ENCODE results near the gene IKBKE. TPM values are rescaled to one million over a fixed set of nuclear protein-coding genes. Genes with fewer than 3 reads are reported as not detected.

IKBKE gene
- total and polyA plus RNA-seq, 2 of the 8 experiments (the other 6 are each of a cell fraction or from before 2014, with no cell fraction given) = 8.6 to 12.0 TPM

DNA sequence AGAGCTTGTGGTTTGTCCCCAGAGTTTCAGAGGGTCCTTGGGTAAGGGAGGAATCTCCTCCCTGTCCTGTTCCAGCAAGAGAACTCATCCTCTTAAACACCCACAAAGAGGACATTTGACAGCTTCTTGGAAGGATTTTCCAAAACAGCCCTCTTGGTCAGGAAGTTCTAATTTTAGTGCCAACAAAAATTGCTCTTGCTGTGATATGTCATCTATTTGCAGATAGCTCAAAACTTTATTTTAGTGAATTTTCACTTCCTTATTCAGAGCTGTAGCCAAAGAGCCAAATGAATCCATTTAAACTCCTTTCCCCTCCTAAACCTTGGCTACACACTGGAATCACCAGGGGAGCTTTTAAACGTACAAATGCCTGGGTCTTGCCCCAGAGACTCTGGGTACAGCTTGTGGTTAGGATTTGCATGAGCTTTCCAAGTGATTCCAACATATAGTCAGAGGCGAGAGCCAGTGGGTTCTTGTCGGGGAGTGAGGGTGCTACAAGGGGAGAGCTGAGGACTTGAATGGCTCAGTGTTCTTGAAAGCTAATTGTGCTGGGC, 25.3 kb downstream of the IKBKE start:
- DNase-seq (ENCODE audit: low read depth in 1 of 2, low spot score in 2 of 2) (no peak), FAIRE-seq (no peak)
- no peak overlapping the region for H2BK5ac ChIP-seq (ENCODE audit: low read depth, low read length)
- H4K20me1 ChIP-seq (replicated peaks in 1 of 2; ENCODE audit: control insufficient read depth in 1 of 2, insufficient read depth in 2 of 2, low read length in 2 of 2) = peaks cover 2% of the 10 kb centered on the region in 2 experiments
- no peak overlapping the region for H4K8ac ChIP-seq (ENCODE audit: extremely low read depth, insufficient read depth, low read length)
- no peaks in the 10 kb centered on the region for H3K79me2 ChIP-seq (ENCODE audit: control insufficient read depth in 1 of 2, insufficient read depth in 2 of 2, low read length in 2 of 2)
- no peak overlapping the region for H2AK5ac ChIP-seq (ENCODE audit: low read depth, low read length)
- H3K9me3 ChIP-seq (ENCODE audit: insufficient read depth in 2 of 2, low read depth in 1 of 2, low read length in 1 of 2) = no peaks in the 10 kb centered on the region
- no peak overlapping the region for H3K4ac ChIP-seq (replicated peaks; ENCODE audit: insufficient read length, low read depth, low read length)
- H4K91ac ChIP-seq (replicated peaks; ENCODE audit: insufficient read length, low read length) = no peak overlapping the region
- no peak overlapping the region for H2AFZ ChIP-seq (ENCODE audit: low read length)
- no peak overlapping the region for H2BK12ac ChIP-seq (ENCODE audit: low read depth, low read length)
- ChIA-PET CTCF (ENCODE audit: partially characterized antibody) (interaction anchor here (0.6 to 13.3 kb wide), 16 partner anchors 11 to 168 kb away, joined by 3 to 167 read pairs (median 4); partner anchors contain the start of genes EIF2D and RASSF5), POLR2A (ENCODE audit: partially characterized antibody) (interaction anchor here (1.4 to 4.7 kb wide), 2 partner anchors 11 to 49 kb away, joined by 4 to 23 read pairs; partner anchors contain the start of gene RASSF5)
- H3K56ac ChIP-seq (replicated peaks; ENCODE audit: insufficient read length, low read depth, low read length) = no peak overlapping the region
- no peak overlapping the region for H2BK15ac ChIP-seq (ENCODE audit: low read length)
- H3K14ac ChIP-seq (ENCODE audit: insufficient read length) = no peak overlapping the region
- no peak overlapping the region for H4K5ac ChIP-seq (ENCODE audit: insufficient read length, low read depth, low read length)
- peaks cover 0 to 4% (median 2%) of the 10 kb centered on the region in 4 experiments; a peak in 1 of 8 replicates for H3K36me3 ChIP-seq (ENCODE audit: control insufficient read depth in 2 of 4, insufficient read depth in 4 of 4, low read length in 3 of 4)
- no peaks in the 10 kb centered on the region for H3K23me2 ChIP-seq (ENCODE audit: low read depth, low read length)
- no peak overlapping the region for H2BK120ac ChIP-seq (replicated peaks; ENCODE audit: low read depth, low read length)
- H3K27me3 ChIP-seq (replicated peaks in 1 of 4; ENCODE audit: control insufficient read depth in 3 of 4, extremely low read depth in 1 of 4, insufficient read depth in 3 of 4, low read length in 3 of 4) = no peaks in the 10 kb centered on the region
- no peak overlapping the region for H3K4me3 ChIP-seq (ENCODE audit: extremely low read depth in 1 of 4, insufficient read depth in 2 of 4, low read depth in 3 of 4, low read length in 4 of 4)
- no peak overlapping the region for H3K23ac ChIP-seq (ENCODE audit: insufficient read length)
- no peak overlapping the region for H3K27ac ChIP-seq (ENCODE audit: low read depth, low read length)
- no peak overlapping the region for H3K18ac ChIP-seq (ENCODE audit: extremely low read depth, low read length)
- no peak overlapping the region for H3K9ac ChIP-seq (replicated peaks in 1 of 4; ENCODE audit: extremely low read depth in 1 of 4, low read depth in 3 of 4, low read length in 3 of 4)
- no peak overlapping the region for H3K4me2 ChIP-seq (ENCODE audit: insufficient read depth in 1 of 2, low read depth in 2 of 2, low read length in 2 of 2)
- no peaks in the 10 kb centered on the region for H3K79me1 ChIP-seq (ENCODE audit: low read depth, low read length)
- WGBS, 2 experiments (ENCODE audit: extremely low coverage in 1 of 2, insufficient coverage in 1 of 2, insufficient read length in 1 of 2, insufficient replicate concordance in 2 of 2, low coverage in 1 of 2, low lambda C conversion rate in 2 of 2, missing lambda C conversion rate in 1 of 2) = 69% methylated on average over 3 of the region's 3 CpGs; no CpG with 5 or more reads in 1 of the 2 experiments
- H2BK20ac ChIP-seq (ENCODE audit: low read length) = no peak overlapping the region
- H3K4me1 ChIP-seq (replicated peaks in 1 of 4; ENCODE audit: control insufficient read depth in 3 of 4, insufficient read depth in 4 of 4, low read length in 3 of 4) = 0 out of 7 replicates have a peak, but pooled peaks cover 0 to 3% (median 0%) of the 10 kb centered on the region in 4 experiments
- TF ChIP-seq KDM1A (IDR thresholded peaks at IDR 0.05; ENCODE audit: borderline replicate concordance, low read length) (no peak), MAFK (IDR thresholded peaks at IDR 0.05; ENCODE audit: low read depth, low read length) (no peak), TAF7 (optimal IDR thresholded peaks at IDR 0.05; ENCODE audit: borderline replicate concordance, low read depth, low read length) (no peak), ZNF274 (IDR thresholded peaks at IDR 0.05; ENCODE audit: borderline replicate concordance, extremely low read depth, low read length) (no peak), SIN3A (conservative IDR thresholded peaks at IDR 0.05 in 1 of 2, IDR thresholded peaks at IDR 0.05 in 1 of 2; ENCODE audit: low read depth in 1 of 2, low read length in 2 of 2) (no peak), RAD21 (IDR thresholded peaks at IDR 0.05 in 1 of 2, conservative IDR thresholded peaks at IDR 0.05 in 1 of 2; ENCODE audit: low read depth in 2 of 2, low read length in 2 of 2) (no peak), SIX5 (IDR thresholded peaks at IDR 0.05; ENCODE audit: low read depth, low read length) (no peak), GABPA (IDR thresholded peaks at IDR 0.05; ENCODE audit: borderline replicate concordance, insufficient read depth, low read length) (no peak), KDM5A (IDR thresholded peaks at IDR 0.05; ENCODE audit: low read length) (no peak), POU5F1 (IDR thresholded peaks at IDR 0.05; ENCODE audit: low read depth, low read length) (no peak), TEAD4 (IDR thresholded peaks at IDR 0.05; ENCODE audit: low read depth, low read length) (no peak)
- TF ChIP-seq, protein P1, sequence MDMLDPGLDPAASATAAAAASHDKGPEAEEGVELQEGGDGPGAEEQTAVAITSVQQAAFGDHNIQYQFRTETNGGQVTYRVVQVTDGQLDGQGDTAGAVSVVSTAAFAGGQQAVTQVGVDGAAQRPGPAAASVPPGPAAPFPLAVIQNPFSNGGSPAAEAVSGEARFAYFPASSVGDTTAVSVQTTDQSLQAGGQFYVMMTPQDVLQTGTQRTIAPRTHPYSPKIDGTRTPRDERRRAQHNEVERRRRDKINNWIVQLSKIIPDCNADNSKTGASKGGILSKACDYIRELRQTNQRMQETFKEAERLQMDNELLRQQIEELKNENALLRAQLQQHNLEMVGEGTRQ (IDR thresholded peaks at IDR 0.05; ENCODE audit: low read length) = no peak

Measured in H1 (cell line).